Frontal cortex (tissue), 4 donors: Measurements from ENCODE around the gene CAPSL. TPM values are rescaled to one million over a fixed set of nuclear protein-coding genes. Genes with fewer than 3 reads are reported as not detected.
"Not testable (repeated sequence)": the region's sequence is repeated elsewhere in the genome, so short reads cannot be mapped to it uniquely, and the experiment has no call there.

Experiments
- DNase-seq, 2 donors: peaks; one replicate each; pipeline ENCODE4 v3.0.0; 2012; ENCODE audit warnings: low spot score in 2 of 2
- FAIRE-seq: peaks from 2 replicates; lab custom pipeline; 2012; peaks lifted over from hg19 to GRCh38; lab: Jason Lieb, UNC
- total RNA-seq: library from RNA; depleted of rRNA; stranded (reverse); fragments of >200 nt; gene quantifications from one replicate; pipeline ENCODE4 v1.2.3, GENCODE V29; 2014
- donor health status: control.
- donor health status: control.
- donor health status: control.

CAPSL gene
- total RNA-seq, 1 donor from 2014 or later, result not detected

GRCh38 chr5:35879096-35879495, 59.3 kb downstream of the CAPSL start:
- FAIRE-seq, result no peak
- DNase-seq, result no peak

- FAIRE-seq (no peak), DNase-seq (no peak)
Observed at GRCh38 chr5:35878079-35878478, 60.3 kb downstream of the CAPSL start.

- DNase-seq (no peak), FAIRE-seq (no peak)
Observed at GRCh38 chr5:35877655-35878054, 60.8 kb downstream of the CAPSL start.

- FAIRE-seq (no peak), DNase-seq (no peak)
Observed at GRCh38 chr5:35876922-35877321, 61.5 kb downstream of the CAPSL start.

- no peak for FAIRE-seq
Observed at GRCh38 chr5:35876454-35876853, 62.0 kb downstream of the CAPSL start.

GRCh38 chr5:35870605-35871004, 67.8 kb downstream of the CAPSL start:
- FAIRE-seq, result no peak
- no peak for DNase-seq

More at GRCh38 chr5:35876454-35876853, 62.0 kb downstream of the CAPSL start:
- DNase-seq, result no peak

- FAIRE-seq, result no peak
- no peak for DNase-seq
Observed at GRCh38 chr5:35869685-35870277, 68.6 kb downstream of the CAPSL start.

- no peak for DNase-seq
Observed at GRCh38 chr5:35867998-35868397, 70.4 kb downstream of the CAPSL start.

GRCh38 chr5:35863159-35863558, 75.3 kb downstream of the CAPSL start:
- DNase-seq (no peak), FAIRE-seq (no peak)

More at GRCh38 chr5:35867998-35868397, 70.4 kb downstream of the CAPSL start:
- FAIRE-seq, result no peak

GRCh38 chr5:35862126-35862525, 76.3 kb downstream of the CAPSL start:
- FAIRE-seq, result no peak
- DNase-seq, result no peak

- FAIRE-seq (no peak), DNase-seq (no peak)
Observed at GRCh38 chr5:35861718-35862117, 76.7 kb downstream of the CAPSL start.

GRCh38 chr5:35860686-35861085, 77.7 kb downstream of the CAPSL start:
- DNase-seq (no peak), FAIRE-seq (no peak)

GRCh38 chr5:35859101-35859661, 79.2 kb downstream of the CAPSL start:
- DNase-seq (no peak), FAIRE-seq (no peak)

- FAIRE-seq, result no peak
- DNase-seq, result no peak
Observed at GRCh38 chr5:35857606-35858205, 80.7 kb downstream of the CAPSL start.

- FAIRE-seq (no peak), DNase-seq (no peak)
Observed at GRCh38 chr5:35856765-35857351, 81.6 kb downstream of the CAPSL start, which contains the start of gene IL7R. TSS of gene IL7R (plus strand) at chr5:35856891. CDS start at chr5:35856978, 87 bp downstream.

GRCh38 chr5:35856186-35856764, 82.1 kb downstream of the CAPSL start:
- DNase-seq, FAIRE-seq: not testable (repeated sequence)

- no peak for DNase-seq
- no peak for FAIRE-seq
Observed at GRCh38 chr5:35855187-35855586, 83.2 kb downstream of the CAPSL start.
